HG03571 (cell line): ENCODE results near the gene SEMA5A.

Source experiments
- ATAC-seq: cut with Tn5 transposase; IDR thresholded peaks from one replicate; pipeline ENCODE4 v1.9.1; 2021; ENCODE audit not compliant: unreplicated experiment

SEMA5A gene

DNA sequence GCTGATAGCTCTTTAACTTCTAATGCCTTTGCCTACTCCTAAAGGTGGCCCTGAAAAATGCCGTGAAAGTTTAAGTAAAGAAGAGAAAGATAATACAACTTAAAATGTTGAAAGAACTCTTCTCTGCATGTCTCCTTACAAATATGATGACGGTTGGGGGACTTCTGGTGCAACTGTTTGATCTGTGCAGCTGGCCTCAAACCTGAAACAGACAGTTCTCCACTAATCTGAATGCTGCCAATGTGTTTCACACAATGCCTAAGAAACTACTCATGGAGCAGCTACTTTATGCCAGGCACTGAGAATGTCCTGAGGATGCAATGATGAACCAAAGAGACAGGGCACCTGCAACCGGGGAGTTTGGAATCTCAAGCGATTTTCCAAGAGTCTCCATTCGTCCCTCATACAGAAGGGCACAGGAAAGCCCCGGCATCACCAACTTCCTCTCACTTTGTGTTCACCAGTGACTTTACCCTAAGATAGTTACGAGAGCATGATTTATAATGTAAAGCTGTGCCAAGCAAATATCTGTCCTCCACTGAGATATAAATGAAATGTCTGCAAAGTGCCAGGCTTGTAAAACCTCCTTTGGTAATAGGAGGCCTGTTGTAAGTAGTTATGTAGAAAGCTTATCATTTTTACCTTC, 455.4 kb downstream of the SEMA5A start:
- no peak for ATAC-seq

DNA sequence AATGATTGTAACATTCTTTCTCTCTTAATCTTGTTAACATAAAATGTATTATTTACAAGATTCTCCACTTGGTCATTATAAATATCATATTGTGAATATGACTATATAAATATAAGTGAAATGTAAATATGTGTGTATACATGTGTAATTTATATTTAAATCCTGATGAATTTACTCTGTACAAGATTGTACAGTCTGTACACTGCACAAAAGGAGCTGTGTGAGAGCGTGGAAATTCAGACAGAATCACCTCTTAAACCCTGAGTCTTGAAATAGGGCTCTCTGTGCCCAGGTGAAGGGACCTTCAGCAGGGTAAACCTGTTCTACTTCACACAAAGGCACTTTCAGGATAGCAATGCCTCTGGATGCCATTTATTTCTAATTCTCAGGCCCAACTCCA, 456.0 kb downstream of the SEMA5A start:
- no peak for ATAC-seq

DNA sequence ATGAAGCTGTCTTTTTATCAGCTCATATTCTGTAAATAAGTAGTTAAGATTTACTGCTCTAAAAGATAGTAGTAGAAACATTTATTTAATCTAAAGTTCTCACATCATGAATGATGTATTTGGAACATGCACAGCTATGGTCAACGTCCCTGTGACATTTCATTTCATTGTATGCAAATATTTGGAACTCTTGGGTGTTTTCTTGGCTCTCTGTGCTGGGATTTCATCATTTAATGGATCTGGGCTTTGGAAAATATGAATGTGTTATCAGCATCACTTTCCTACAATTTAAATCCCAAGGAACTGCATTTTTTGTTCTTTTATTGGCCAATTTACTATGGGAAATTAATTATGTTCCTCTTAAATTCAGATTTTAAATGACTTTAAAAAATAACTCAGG, 462.9 kb downstream of the SEMA5A start:
- ATAC-seq: no peak

DNA sequence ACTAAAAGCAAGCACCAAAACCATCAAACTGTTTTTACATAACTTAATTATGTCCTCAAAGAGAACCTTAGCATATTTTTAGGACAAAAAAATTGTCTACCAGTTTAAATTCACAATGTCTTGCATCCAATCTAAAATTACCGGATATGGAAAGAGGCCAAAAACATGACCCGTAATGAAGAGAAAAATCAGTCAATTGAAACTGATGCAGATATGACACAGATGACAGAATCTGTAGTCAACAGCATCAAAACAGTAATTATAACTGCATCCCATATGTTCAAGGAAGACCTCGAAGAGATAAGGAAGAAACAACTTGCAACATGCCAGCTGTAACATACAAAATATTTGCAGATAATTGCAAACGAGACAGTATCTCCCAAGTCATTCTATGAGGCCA, 473.2 kb downstream of the SEMA5A start:
- ATAC-seq: no peak

DNA sequence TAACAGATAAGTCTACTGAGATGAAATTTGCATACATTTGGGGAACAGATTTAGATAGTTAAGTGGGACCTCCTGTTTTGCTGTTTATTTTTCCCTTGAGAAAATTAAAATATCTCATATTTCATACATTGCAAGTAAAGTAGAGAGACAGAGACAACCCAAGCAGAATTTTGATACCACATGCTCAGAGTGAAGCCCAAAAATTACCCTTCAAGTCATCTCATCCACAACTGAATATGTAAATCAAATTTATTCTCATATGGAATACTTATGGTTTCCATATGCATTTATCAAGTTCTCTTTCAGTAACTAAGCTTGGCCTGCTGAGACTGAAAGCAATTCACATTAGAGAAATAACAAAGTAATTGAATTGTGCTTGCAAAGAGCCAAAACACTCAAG, 474.4 kb downstream of the SEMA5A start:
- ATAC-seq: no peak

DNA sequence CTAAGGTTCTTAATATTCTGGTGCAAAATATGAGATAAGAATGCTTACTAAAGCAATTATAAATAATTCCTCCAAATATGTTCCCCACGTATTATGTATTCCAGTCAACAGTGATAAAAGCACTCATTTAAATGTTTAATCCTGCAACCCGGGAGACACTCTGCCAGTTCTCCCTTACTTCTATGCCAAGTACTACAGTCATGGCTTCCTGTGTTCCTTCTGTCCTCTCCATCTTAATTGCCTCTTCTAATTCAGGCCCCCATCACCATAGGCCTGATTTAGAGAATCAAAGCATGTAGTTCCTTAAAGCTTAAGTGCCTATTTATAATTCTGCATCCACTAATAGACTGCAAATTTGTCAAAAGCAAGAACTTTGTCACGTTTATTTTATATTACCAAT, 474.8 kb downstream of the SEMA5A start:
- no peak for ATAC-seq

DNA sequence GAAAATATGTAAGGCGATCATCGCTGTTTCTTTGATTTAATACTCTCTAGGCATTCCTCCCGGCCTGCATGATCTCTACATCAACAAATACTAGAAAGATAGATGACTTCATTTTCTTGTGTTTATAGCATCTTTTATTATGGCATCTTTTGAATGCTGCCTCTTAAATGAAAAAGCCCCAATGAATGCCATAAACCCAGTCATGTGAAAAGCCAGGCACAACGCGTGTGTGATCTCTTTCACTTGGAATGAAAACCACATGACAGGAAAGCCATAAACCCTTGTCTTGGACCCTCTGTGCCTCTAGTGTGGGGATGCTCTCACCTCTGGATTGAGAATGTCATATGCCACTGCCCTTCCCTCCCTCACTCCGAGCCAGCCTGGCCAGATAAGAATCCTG, 476.2 kb downstream of the SEMA5A start:
- no peak for ATAC-seq

DNA sequence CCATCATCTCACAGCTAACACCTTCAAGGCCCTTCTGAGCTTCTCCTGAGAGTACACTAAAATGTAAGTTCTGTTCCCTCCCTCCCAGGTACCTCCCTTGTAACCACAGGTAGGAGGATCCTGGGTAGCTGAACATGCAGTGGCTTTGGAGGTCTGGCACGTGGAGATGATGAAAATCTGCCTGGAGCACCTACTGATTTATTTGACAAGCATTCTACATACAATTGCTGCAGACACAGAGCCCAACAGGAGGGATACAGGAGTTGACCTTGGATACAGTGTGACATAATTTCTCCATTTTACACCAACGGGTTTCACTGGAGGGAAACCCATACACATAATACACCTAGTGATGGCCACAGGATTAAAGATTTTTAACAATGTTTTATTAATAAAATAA, 478.7 kb downstream of the SEMA5A start:
- ATAC-seq: no peak

DNA sequence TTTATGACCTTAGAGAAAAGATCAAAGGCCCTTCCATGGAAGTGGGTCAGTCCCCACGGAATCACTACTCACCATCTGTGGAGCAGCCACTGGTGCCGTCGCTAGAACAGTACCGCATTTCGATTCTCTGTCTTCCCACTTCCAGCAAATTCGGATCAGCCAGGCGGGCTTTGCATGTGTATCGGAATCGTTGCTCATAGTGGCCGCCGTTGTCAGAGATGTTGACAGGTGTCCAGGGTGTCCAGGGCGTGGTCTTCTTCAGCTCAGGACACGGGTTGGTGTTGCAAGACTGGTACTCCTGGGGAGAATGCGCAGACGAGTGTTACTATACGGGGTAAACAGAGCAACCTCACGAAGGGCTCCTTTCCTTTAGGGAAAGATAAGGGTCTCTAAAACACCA, 479.5 kb downstream of the SEMA5A start:
- ATAC-seq: no peak

DNA sequence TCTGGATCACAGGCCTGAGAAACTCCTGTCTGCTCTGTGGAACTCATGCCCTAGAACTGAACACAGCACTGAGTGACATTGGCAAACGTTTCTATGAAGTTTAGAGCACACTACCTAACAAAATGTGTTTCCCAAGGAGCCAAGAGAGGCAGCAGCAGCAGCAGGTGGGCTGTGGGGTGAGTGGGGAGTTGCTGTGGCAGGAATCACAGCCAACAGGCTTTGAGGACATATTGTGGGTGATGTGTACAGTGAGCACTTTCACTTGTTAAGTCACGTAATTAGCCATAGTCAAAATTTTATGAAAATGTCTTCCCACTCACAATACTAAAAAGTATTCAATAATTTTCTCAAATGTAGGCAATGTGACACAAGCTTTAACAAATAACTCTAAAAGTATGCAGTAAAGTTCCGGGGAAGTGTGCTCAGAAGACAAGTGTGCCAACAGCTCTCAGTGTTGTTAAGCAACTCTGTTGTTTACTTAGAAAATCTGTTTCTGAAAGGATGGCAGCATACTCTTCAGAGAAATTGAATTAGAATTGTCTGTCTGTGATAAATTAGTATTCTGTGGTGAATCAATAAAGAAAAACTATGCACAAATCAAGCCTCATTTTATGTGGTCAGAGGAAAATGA, 482.1 kb downstream of the SEMA5A start:
- no peak for ATAC-seq

DNA sequence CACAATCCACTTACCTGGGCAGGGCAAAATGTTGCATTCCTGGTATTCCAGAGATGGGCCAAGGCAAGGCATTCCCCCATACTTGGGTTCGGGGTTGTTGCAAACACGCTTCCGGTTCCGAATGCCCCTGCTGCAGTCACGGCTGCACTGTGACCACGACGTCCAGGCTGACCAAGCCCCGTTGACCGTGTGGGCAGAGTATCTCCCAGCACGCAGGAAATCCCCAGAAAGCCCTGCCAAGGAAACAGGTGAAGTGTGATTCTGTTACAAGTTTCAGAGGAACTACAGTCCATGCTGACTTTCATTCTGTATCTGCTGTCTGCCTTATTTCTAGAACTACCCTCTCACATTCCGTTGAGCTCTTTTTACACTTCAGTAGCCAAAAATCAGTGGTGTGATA, 483.0 kb downstream of the SEMA5A start:
- ATAC-seq: no peak

DNA sequence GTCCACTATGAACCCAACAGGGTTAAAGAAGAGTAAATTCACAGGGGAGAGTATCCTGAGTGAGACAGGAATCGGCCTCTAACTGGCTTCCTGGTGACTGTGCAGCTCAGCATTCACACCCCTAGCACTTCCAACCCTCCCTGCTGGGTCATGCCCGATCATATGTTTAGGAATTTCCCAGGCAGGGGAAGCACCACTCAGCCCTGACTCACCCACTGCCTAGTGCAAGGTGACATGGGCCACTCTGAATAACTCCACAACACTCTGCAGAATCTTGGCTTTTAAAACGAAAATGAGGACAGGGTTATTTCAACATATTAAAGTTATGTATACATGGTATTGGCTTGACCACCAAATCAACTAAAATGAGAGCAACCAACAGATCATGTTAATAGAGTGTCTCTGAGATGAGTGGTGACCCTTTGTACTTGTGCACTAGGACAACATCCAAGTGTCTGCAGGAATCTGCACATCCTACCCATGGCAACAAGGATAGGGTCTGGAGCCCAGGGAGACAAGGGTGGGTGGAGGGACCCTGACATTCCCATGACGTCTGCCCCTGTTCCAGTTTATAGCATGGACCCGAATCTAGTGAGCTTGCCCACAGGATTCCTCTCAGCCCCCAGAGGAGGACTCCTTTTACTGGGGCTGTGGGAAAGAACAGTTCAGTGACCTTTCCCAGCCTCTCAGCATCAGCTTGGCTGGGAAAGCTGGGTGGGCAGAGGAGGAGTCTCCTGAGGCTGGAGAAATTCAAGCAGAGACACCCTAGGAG, 485.8 kb downstream of the SEMA5A start:
- ATAC-seq: no peak

DNA sequence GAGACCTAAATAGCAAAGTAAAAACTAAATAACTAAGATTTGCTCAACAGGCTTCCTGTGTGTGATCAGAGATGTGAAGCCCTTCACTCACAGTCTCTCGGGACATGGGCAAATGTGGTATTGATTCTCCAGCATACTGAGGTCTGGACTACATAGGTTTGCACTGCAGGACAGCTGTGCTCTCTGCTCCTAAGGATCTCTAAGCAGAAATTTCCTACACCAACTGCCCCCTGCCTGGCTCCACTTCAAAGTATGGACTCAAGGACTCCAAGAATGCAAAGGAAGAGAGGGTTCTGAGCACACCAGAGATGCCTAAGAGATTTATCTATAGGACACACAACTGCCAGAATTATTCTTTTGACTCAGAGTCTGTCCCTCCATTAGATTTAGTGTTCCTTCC, 487.2 kb downstream of the SEMA5A start:
- ATAC-seq: no peak

DNA sequence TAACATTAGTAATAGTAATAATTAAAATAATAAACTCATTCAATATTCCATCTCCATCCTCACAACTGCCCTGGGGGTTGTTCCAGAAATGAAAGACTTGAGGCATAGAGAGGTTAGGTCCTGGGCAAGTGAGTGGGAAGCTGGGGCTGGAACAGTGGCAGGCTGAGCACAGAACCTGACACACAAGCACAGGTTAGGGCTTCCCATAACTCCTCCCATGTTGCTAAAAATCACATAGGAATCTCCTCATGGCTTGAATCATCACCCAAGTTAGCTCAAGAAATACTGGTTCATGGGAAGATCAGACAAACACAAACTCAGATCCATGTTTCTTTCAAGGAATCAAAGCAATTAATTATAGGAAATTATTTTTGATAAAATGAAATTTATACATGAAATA, 487.7 kb downstream of the SEMA5A start:
- no peak for ATAC-seq

DNA sequence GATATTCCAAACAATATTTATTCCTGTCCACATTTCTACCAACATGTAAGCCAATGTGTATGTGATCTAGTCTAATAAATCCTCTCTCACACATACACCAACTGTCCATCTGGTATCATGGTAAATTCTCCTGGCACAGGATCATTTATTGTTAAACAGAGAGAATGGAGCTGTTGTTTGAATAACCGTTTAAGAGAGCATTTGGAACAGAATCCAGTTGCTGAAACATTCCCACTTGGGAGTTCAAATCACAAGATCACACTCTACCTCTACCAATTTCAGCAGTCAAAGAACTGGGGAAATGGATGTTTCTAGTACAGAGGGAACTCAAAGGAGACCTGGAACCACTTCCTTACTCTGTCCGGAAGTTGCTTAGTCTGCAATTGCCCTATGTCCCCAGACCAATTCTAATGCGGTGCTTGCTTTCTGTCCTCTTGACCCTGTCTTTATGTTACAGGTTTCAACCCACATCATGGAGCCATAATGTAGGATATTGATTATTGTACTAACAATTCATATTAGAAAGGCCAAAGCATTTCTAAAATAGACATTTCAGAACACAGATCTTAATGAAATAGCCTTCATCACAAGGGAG, 488.4 kb downstream of the SEMA5A start:
- ATAC-seq: no peak

DNA sequence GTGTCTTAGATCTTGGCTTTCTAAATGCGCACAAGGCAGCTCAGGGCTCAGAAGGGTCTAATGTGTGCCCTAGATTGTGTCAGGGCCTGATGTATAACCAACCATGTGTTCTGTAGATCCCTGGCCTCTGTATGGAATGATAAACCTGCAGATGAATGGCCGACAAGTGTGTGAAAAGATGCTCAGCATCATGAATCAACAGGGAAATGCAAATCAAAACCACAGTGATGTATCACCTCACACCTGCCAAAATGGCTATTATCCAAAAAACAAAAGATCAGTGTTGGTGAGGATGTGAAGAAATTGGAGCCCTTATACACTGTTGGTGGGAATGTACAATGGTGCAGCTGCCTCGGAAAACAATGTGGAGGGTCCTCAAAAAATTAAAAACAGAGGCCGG, 489.8 kb downstream of the SEMA5A start:
- no peak for ATAC-seq

DNA sequence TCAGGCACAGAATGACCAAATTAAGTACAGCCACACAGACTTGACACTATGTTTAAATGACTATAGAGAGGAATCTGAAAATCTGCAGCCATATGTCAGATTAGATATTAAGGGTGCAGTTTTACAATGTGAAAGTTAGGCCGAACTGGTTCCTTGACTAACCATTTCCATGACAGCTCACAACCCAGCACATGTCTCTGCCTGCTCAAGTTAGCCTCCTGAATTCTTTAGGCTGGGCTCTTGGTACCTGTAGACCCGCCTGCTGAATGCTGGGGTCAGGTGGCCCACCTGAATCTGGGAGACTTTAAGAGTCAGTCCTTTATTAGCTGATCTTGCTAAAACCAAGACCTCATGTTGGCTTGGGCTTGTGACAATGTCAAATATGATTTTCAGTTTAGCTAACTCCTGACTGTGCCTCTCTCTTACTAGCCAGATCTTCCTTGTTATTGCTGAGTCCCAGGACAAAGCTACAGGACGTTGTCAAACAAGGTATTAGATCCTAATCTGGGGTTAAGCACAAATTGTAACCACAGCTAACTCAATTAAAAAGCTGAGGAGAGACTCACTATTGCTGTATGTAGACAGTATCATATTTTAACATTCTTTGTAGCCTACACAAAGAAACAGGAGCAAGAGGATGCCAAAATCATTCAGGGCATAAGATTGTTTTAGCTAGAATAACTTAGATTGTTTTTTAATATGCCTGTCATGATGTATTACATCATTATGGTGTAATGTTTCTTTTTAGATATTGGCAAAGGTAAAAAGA, 490.9 kb downstream of the SEMA5A start:
- ATAC-seq: no peak

DNA sequence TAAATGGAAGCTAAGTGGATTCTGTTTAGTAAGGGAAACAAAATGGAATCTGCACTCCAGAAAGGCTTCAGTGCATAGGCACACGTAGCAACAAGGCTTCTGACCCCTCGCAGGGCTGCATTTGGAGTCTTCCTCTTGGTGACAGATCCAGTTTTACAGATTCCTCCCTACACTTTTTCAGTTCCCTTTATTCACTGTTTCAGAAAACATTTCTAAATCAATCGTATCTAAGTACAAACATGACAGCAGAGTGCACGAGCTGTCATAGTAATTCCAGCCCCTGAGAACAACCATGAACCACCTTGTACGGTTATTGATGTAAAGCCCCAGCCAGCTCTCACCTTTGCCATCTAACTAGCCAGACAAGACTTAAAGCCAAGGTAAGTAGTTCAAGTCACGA, 491.6 kb downstream of the SEMA5A start:
- no peak for ATAC-seq

DNA sequence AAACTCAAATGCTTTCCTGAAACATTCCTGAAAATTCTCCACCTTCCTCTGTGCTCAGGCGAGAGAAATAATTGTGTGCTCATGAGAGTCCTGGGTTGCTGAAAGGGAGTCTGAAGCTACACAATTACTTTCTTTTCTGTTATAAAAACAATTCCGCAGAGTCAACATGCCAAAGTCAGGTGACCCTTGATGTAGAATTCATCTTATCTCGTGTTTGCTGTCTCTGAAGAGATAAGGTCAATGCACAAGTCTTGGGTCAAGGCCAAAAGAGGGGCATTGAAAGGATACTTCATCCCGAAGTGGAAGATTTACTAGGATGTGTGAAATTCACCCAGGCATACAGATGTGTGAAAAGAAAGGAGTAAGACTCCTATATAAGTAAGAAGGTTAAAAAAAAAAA, 493.5 kb downstream of the SEMA5A start:
- ATAC-seq: no peak

DNA sequence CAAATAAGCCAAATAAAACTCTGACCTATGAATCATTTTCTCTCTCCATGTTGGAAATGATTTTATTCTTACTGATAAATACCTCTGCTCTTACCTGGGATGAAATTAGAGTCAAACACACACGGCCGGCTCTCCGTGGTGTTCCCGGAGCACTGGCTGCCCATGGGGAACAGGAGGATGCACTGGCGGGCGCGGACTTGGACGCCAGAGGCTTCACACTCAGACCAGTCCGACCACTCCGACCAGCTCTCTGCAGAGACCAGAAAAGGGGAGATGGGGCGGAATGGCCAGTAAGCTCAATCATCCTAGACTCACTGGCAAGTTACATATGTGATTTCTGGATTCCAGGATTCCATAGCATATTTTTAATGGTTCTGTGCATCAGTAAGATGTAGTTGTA, 494.1 kb downstream of the SEMA5A start:
- no peak for ATAC-seq

DNA sequence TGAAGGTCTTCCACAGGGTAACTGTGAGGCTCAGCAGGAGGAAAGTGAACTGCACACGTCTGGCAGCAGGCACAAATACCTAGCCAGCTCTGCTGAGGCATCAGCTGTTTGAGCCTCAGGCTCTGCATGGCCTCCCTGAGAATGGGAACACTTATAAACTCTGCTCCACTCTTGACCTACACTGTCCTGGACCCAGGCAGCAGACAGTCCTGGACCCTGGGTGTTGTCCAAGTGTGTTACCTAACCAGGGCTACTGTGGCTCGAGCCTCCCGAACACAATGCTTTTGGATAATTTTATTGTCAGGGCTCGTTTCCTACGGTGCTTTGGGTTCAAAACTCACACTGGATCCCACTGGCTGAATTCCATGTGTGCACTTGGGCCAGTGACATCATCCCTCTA, 497.9 kb downstream of the SEMA5A start:
- no peak for ATAC-seq
